ENCODE measurements around the gene NRXN3. TPM values are rescaled to one million over a fixed set of nuclear protein-coding genes. Genes with fewer than 3 reads are reported as not detected.

The NRXN3 gene
- total RNA-seq, 1 donor from 2014 or later = 18.0 TPM

GRCh38 chr14:78644824-78645559, 474.8 kb downstream of the NRXN3 start:
- FAIRE-seq = no peak
- DNase-seq (ENCODE audit: low read depth) = no peak
- Mint-ChIP-seq H3K36me3 (ENCODE audit: low read depth, unreplicated experiment) (no peaks in the 10 kb centered on the region), H3K4me3 (ENCODE audit: unreplicated experiment) (no peak overlapping the region), H3K27me3 (ENCODE audit: low read depth, unreplicated experiment) (no peaks in the 10 kb centered on the region), H3K27ac (ENCODE audit: unreplicated experiment) (peak overlapping the region; percentile 15), H3K9me3 (ENCODE audit: unreplicated experiment) (no peaks in the 10 kb centered on the region), H3K4me1 (ENCODE audit: low read depth, unreplicated experiment) (no peaks in the 10 kb centered on the region)
- no peaks in the 10 kb centered on the region for H3K4me1 ChIP-seq (ENCODE audit: insufficient read depth, low read length)
- no peaks in the 10 kb centered on the region for H3K27me3 ChIP-seq (ENCODE audit: insufficient read depth, low read length)
- H4K20me1 ChIP-seq (ENCODE audit: insufficient read depth, low read length) = no peaks in the 10 kb centered on the region
- no peak overlapping the region for H3K4me2 ChIP-seq (ENCODE audit: low read length)
- no peak overlapping the region for H3K9ac ChIP-seq (ENCODE audit: low read length)
- H3K9me3 ChIP-seq (ENCODE audit: insufficient read depth, low read depth, low read length) = no peaks in the 10 kb centered on the region
- H2AFZ ChIP-seq (ENCODE audit: low read depth, low read length) = no peak overlapping the region
- no peaks in the 10 kb centered on the region for H3K36me3 ChIP-seq (ENCODE audit: insufficient read depth, low read length)
- H3K79me2 ChIP-seq (ENCODE audit: insufficient read depth, low read length) = no peaks in the 10 kb centered on the region
- no peak overlapping the region for H3K4me3 ChIP-seq (ENCODE audit: insufficient read depth, low read depth, low read length)
- no peak for TF ChIP-seq EZH2 (IDR thresholded peaks at IDR 0.05; ENCODE audit: insufficient read depth, low read length)
- TF ChIP-seq, protein P1, sequence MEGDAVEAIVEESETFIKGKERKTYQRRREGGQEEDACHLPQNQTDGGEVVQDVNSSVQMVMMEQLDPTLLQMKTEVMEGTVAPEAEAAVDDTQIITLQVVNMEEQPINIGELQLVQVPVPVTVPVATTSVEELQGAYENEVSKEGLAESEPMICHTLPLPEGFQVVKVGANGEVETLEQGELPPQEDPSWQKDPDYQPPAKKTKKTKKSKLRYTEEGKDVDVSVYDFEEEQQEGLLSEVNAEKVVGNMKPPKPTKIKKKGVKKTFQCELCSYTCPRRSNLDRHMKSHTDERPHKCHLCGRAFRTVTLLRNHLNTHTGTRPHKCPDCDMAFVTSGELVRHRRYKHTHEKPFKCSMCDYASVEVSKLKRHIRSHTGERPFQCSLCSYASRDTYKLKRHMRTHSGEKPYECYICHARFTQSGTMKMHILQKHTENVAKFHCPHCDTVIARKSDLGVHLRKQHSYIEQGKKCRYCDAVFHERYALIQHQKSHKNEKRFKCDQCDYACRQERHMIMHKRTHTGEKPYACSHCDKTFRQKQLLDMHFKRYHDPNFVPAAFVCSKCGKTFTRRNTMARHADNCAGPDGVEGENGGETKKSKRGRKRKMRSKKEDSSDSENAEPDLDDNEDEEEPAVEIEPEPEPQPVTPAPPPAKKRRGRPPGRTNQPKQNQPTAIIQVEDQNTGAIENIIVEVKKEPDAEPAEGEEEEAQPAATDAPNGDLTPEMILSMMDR (IDR thresholded peaks at IDR 0.05; ENCODE audit: insufficient read depth, low read depth, low read length) = no peak
- no peak overlapping the region for H3K27ac ChIP-seq (ENCODE audit: low read depth, low read length)

- no peak overlapping the region for H3K4me3 Mint-ChIP-seq (ENCODE audit: unreplicated experiment)
- no peaks in the 10 kb centered on the region for H3K9me3 Mint-ChIP-seq (ENCODE audit: unreplicated experiment)
- no peaks in the 10 kb centered on the region for H4K20me1 ChIP-seq (ENCODE audit: insufficient read depth, low read length)
- H3K36me3 ChIP-seq (ENCODE audit: insufficient read depth, low read length) = no peaks in the 10 kb centered on the region
- H3K27me3 ChIP-seq (ENCODE audit: insufficient read depth, low read length) = no peaks in the 10 kb centered on the region
- no peaks in the 10 kb centered on the region for H3K9me3 ChIP-seq (ENCODE audit: insufficient read depth, low read depth, low read length)
- no peaks in the 10 kb centered on the region for H3K36me3 Mint-ChIP-seq (ENCODE audit: low read depth, unreplicated experiment)
- no peak overlapping the region for H3K27ac ChIP-seq (ENCODE audit: low read depth, low read length)
- H3K27me3 Mint-ChIP-seq (ENCODE audit: low read depth, unreplicated experiment) = peaks cover 6% of the 10 kb centered on the region
- H3K4me2 ChIP-seq (ENCODE audit: low read length) = no peak overlapping the region
- no peaks in the 10 kb centered on the region for H3K79me2 ChIP-seq (ENCODE audit: insufficient read depth, low read length)
- no peaks in the 10 kb centered on the region for H3K4me1 ChIP-seq (ENCODE audit: insufficient read depth, low read length)
- TF ChIP-seq EZH2 (IDR thresholded peaks at IDR 0.05; ENCODE audit: insufficient read depth, low read length) = no peak
- TF ChIP-seq, protein P1 (IDR thresholded peaks at IDR 0.05; ENCODE audit: insufficient read depth, low read depth, low read length) = no peak
- H2AFZ ChIP-seq (ENCODE audit: low read depth, low read length) = no peak overlapping the region
- FAIRE-seq (no peak), DNase-seq (ENCODE audit: low read depth) (no peak)
- no peak overlapping the region for H3K27ac Mint-ChIP-seq (ENCODE audit: unreplicated experiment)
- no peaks in the 10 kb centered on the region for H3K4me1 Mint-ChIP-seq (ENCODE audit: low read depth, unreplicated experiment)
- no peak overlapping the region for H3K9ac ChIP-seq (ENCODE audit: low read length)
- no peak overlapping the region for H3K4me3 ChIP-seq (ENCODE audit: insufficient read depth, low read depth, low read length)
Observed at GRCh38 chr14:78652727-78653126, 482.6 kb downstream of the NRXN3 start.

DNA sequence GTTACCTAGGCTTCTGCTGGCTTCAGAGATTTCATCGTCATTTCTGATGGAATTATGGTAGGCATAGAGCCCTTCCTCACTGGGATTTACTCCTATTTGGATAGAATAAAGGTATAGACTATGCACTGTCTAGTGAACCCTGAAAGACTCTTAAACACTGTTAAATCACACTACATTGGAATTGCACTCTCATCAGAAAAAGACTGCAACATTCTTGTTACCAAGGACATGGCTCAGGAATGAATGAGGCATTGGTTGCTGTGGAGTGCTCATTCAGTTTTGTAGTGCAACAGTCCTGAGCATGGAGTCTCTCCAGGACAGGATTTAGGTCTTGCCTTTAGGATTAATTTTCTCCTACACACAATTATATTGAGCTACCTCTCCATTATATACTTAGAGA, 483.0 kb downstream of the NRXN3 start:
- Mint-ChIP-seq H3K27ac (ENCODE audit: unreplicated experiment) (no peak overlapping the region), H3K4me3 (ENCODE audit: unreplicated experiment) (no peak overlapping the region), H3K9me3 (ENCODE audit: unreplicated experiment) (peaks cover 1% of the 10 kb centered on the region), H3K27me3 (ENCODE audit: low read depth, unreplicated experiment) (peaks cover 6% of the 10 kb centered on the region), H3K4me1 (ENCODE audit: low read depth, unreplicated experiment) (no peaks in the 10 kb centered on the region), H3K36me3 (ENCODE audit: low read depth, unreplicated experiment) (no peaks in the 10 kb centered on the region)
- Histone ChIP-seq H3K36me3 (ENCODE audit: insufficient read depth, low read length) (no peaks in the 10 kb centered on the region), H3K27me3 (ENCODE audit: insufficient read depth, low read length) (no peaks in the 10 kb centered on the region), H3K4me3 (ENCODE audit: insufficient read depth, low read depth, low read length) (no peak overlapping the region), H3K79me2 (ENCODE audit: insufficient read depth, low read length) (no peaks in the 10 kb centered on the region), H4K20me1 (ENCODE audit: insufficient read depth, low read length) (no peaks in the 10 kb centered on the region), H3K4me1 (ENCODE audit: insufficient read depth, low read length) (no peaks in the 10 kb centered on the region), H3K4me2 (ENCODE audit: low read length) (no peak overlapping the region), H2AFZ (ENCODE audit: low read depth, low read length) (no peak overlapping the region), H3K27ac (ENCODE audit: low read depth, low read length) (no peak overlapping the region), H3K9me3 (ENCODE audit: insufficient read depth, low read depth, low read length) (no peaks in the 10 kb centered on the region), H3K9ac (ENCODE audit: low read length) (no peak overlapping the region)
- FAIRE-seq (no peak), DNase-seq (ENCODE audit: low read depth) (no peak)
- TF ChIP-seq EZH2 (IDR thresholded peaks at IDR 0.05; ENCODE audit: insufficient read depth, low read length) = no peak
- TF ChIP-seq, protein P1 (IDR thresholded peaks at IDR 0.05; ENCODE audit: insufficient read depth, low read depth, low read length) = no peak

All from astrocyte (in vitro differentiated cells and primary cell).